ENCODE data around the gene MTPN.

Gene MTPN

GRCh38 chr7:136002802-136003201, 25.6 kb upstream of the MTPN start:
- ATAC-seq (replicated peaks; ENCODE audit: extremely low read depth, poor library complexity, severe bottlenecking), result no peak
- no peak for DNase-seq (ENCODE audit: low spot score in 2 of 2)
- no peaks in the 10 kb centered on the region for H3K4me1 Mint-ChIP-seq
- H3K9me3 Mint-ChIP-seq, result no peaks in the 10 kb centered on the region
- H3K36me3 Mint-ChIP-seq (ENCODE audit: insufficient read depth), result peaks cover 4% of the 10 kb centered on the region
- H3K27ac Mint-ChIP-seq (ENCODE audit: low read depth), result no peak overlapping the region
- no peak overlapping the region for H3K4me3 Mint-ChIP-seq
- H3K27me3 Mint-ChIP-seq, result no peaks in the 10 kb centered on the region

GRCh38 chr7:136000288-136000913, 23.2 kb upstream of the MTPN start:
- ATAC-seq (replicated peaks; ENCODE audit: extremely low read depth, poor library complexity, severe bottlenecking) (no peak), DNase-seq (ENCODE audit: low spot score in 2 of 2) (no peak)
- Mint-ChIP-seq H3K4me3 (no peak overlapping the region), H3K9me3 (no peaks in the 10 kb centered on the region), H3K4me1 (no peaks in the 10 kb centered on the region), H3K36me3 (ENCODE audit: insufficient read depth) (peaks cover 4% of the 10 kb centered on the region), H3K27me3 (no peaks in the 10 kb centered on the region), H3K27ac (ENCODE audit: low read depth) (no peak overlapping the region)

DNA sequence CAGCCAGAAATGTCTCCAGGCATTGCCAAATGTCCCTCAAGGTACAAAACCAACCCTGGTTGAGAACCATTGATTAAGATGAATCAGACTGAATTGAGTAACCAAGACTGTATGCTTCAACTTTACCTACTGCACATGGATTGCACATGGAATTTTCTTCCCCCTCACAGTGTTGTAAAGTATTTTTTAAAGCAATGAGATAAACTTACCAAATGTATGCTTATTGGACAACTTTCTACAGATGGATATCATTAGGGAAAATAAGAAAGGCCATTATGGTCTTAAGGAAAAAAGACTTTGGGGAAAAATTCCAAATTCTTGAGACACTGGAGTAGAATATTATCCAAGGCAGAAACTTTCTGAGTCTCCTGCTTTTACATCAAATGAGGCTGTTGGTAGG, 20.9 kb upstream of the MTPN start:
- H3K27me3 Mint-ChIP-seq, result no peaks in the 10 kb centered on the region
- DNase-seq (ENCODE audit: low spot score in 2 of 2) (no peak), ATAC-seq (replicated peaks; ENCODE audit: extremely low read depth, poor library complexity, severe bottlenecking) (no peak)
- H3K4me3 Mint-ChIP-seq, result no peak overlapping the region
- no peaks in the 10 kb centered on the region for H3K9me3 Mint-ChIP-seq
- no peak overlapping the region for H3K27ac Mint-ChIP-seq (ENCODE audit: low read depth)
- H3K4me1 Mint-ChIP-seq, result peaks cover 20% of the 10 kb centered on the region
- H3K36me3 Mint-ChIP-seq (ENCODE audit: insufficient read depth), result peaks cover 7% of the 10 kb centered on the region

DNA sequence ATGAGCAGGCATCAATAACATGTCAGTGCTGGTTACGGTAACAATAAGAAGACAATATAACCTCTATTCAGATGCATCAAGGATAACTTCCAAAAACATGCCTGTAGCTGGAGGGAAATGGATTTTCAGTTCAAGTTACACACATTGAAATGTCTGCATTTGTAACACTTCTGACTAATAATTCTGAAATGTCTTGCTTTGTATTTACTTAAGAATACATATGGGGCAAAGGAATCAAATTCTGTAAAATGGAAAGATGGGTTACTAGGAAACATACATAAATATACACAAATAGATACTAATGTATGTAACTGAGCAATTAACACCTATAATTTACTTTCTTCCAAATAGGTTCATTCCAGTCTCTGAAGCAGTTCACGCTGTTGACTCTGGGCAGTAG, 18.6 kb upstream of the MTPN start:
- Mint-ChIP-seq H3K4me1 (peaks cover 22% of the 10 kb centered on the region), H3K36me3 (ENCODE audit: insufficient read depth) (peaks cover 5% of the 10 kb centered on the region), H3K9me3 (no peaks in the 10 kb centered on the region), H3K27ac (ENCODE audit: low read depth) (no peak overlapping the region), H3K27me3 (no peaks in the 10 kb centered on the region), H3K4me3 (no peak overlapping the region)
- DNase-seq (ENCODE audit: low spot score in 2 of 2) (no peak), ATAC-seq (replicated peaks; ENCODE audit: extremely low read depth, poor library complexity, severe bottlenecking) (no peak)

GRCh38 chr7:135994466-135995205, 17.5 kb upstream of the MTPN start:
- ATAC-seq (replicated peaks; ENCODE audit: extremely low read depth, poor library complexity, severe bottlenecking) (no peak), DNase-seq (ENCODE audit: low spot score in 2 of 2) (no peak)
- no peaks in the 10 kb centered on the region for H3K9me3 Mint-ChIP-seq
- peaks cover 22% of the 10 kb centered on the region for H3K4me1 Mint-ChIP-seq
- peak overlapping the region; percentile 58 for H3K4me3 Mint-ChIP-seq
- H3K27ac Mint-ChIP-seq (ENCODE audit: low read depth), result peak overlapping the region; percentile 86
- H3K27me3 Mint-ChIP-seq, result no peaks in the 10 kb centered on the region
- peaks cover 5% of the 10 kb centered on the region for H3K36me3 Mint-ChIP-seq (ENCODE audit: insufficient read depth)

DNA sequence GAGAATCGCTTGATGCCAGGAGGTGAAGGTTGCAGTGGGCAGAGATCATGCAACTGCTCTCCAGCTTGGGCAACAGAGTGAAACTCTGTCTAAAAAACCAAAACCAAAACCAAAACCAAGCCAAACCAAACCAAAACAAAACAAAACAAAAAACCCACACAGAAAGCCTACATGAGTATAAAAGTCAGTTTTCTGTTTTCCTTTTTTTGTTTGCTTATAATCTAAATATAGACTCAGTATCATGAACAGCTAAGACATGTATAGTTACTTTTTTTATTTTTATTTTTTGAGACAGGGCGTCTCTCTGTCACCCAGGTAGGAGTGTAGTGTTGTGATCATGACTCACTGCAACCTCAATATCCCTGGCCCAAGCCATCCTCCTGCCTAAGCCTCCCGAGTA, 16.8 kb upstream of the MTPN start:
- H3K9me3 Mint-ChIP-seq, result no peaks in the 10 kb centered on the region
- peak overlapping the region; percentile 58 for H3K4me3 Mint-ChIP-seq
- H3K4me1 Mint-ChIP-seq, result peaks cover 22% of the 10 kb centered on the region
- H3K36me3 Mint-ChIP-seq (ENCODE audit: insufficient read depth), result peaks cover 9% of the 10 kb centered on the region
- H3K27me3 Mint-ChIP-seq, result no peaks in the 10 kb centered on the region
- ATAC-seq (replicated peaks; ENCODE audit: extremely low read depth, poor library complexity, severe bottlenecking) (peak; percentile 72), DNase-seq (ENCODE audit: low spot score in 2 of 2) (no peak)
- peak overlapping the region; percentile 86 for H3K27ac Mint-ChIP-seq (ENCODE audit: low read depth)

- DNase-seq (ENCODE audit: low spot score in 2 of 2), result no peak
- no peak overlapping the region for H3K27ac Mint-ChIP-seq (ENCODE audit: low read depth)
- peaks cover 28% of the 10 kb centered on the region for H3K4me1 Mint-ChIP-seq
- H3K4me3 Mint-ChIP-seq, result no peak overlapping the region
- no peak for ATAC-seq (replicated peaks; ENCODE audit: extremely low read depth, poor library complexity, severe bottlenecking)
- no peaks in the 10 kb centered on the region for H3K27me3 Mint-ChIP-seq
- no peaks in the 10 kb centered on the region for H3K9me3 Mint-ChIP-seq
- H3K36me3 Mint-ChIP-seq (ENCODE audit: insufficient read depth), result peaks cover 8% of the 10 kb centered on the region
These were observed 14.7 kb upstream of the MTPN start for GRCh38 chr7:135991906-135992305.

DNA sequence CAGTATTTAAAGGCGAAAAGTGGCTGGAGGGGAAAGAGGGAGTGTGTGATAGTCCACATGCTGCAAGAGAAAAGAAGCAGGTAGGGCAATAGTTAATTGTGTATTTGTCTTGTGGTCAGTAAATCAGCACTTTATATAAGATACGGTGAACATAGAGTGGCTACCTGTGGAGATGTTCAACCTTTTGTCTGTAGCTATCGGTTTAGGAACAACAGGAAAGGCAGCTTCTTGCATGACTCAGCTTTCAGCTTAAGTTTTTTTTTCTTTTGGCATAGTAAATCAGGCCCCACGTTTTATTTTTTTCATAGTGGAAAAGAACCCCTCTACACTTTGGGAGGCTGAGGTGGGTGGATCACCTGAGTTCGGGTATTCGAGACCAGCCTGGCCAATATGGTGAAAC, 14.2 kb upstream of the MTPN start:
- H3K4me1 Mint-ChIP-seq, result peaks cover 28% of the 10 kb centered on the region
- ATAC-seq (replicated peaks; ENCODE audit: extremely low read depth, poor library complexity, severe bottlenecking), result no peak
- no peaks in the 10 kb centered on the region for H3K9me3 Mint-ChIP-seq
- peaks cover 8% of the 10 kb centered on the region for H3K36me3 Mint-ChIP-seq (ENCODE audit: insufficient read depth)
- H3K27me3 Mint-ChIP-seq, result no peaks in the 10 kb centered on the region
- H3K27ac Mint-ChIP-seq (ENCODE audit: low read depth), result no peak overlapping the region
- no peak for DNase-seq (ENCODE audit: low spot score in 2 of 2)
- H3K4me3 Mint-ChIP-seq, result no peak overlapping the region

DNA sequence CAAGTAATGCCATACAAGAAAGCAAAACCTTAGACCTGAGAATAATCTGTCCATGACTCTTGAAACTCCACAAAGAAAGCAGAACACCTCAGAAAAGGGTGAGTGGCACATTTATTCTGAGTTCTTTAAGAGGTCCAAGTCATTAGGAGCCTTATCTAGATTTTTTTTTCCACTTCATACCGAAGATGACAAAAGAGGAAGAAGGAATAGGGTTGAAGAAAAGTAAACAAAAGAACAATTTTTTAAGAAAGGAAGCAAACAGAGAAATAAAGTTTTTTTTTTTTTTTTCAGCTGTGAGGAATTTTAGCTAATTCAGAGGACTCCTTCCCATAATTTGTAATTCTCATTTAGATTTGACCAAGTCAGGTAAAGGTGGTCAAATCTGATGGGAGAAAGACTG, 13.1 kb upstream of the MTPN start:
- Mint-ChIP-seq H3K4me3 (no peak overlapping the region), H3K4me1 (peaks cover 28% of the 10 kb centered on the region), H3K27ac (ENCODE audit: low read depth) (no peak overlapping the region), H3K9me3 (no peaks in the 10 kb centered on the region), H3K27me3 (no peaks in the 10 kb centered on the region), H3K36me3 (ENCODE audit: insufficient read depth) (peaks cover 8% of the 10 kb centered on the region)
- DNase-seq (ENCODE audit: low spot score in 2 of 2) (no peak), ATAC-seq (replicated peaks; ENCODE audit: extremely low read depth, poor library complexity, severe bottlenecking) (no peak)

DNA sequence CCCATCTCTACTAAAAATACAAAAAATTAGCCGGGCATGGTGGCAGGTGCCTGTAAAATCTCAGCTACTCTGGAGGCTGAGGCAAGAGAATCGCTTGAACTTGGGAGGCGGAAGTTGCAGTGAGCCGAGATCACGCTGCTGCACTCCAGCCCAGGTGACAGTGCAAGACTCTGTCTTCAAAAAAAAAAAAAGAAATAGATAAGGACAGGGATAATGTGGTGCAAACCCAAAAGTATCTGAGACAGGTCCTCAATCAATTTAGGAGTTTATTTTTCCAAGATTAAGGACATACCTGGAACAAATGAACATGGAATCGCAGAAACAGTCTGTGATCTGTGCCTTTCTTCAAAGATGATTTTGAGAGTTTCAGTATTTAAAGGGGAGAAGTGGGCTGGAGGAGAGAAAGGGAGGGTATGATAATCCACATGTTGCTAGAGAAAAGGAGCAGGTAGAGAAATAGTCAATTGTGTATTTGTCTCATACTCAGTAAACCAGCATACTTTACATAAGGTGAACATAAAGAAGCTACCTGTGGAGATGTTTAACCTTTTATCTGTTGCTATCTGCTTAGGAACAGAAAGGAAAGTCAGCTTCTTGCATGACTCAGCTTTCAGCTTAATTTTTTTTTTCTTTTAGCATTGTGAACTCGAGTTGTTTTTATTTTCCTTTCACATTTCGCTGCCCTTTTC, 4.9 kb upstream of the MTPN start:
- no peak for DNase-seq (ENCODE audit: low spot score in 2 of 2)
- Mint-ChIP-seq H3K4me1 (peaks cover 51% of the 10 kb centered on the region), H3K27me3 (no peaks in the 10 kb centered on the region), H3K27ac (ENCODE audit: low read depth) (peak overlapping the region; percentile 89), H3K9me3 (no peaks in the 10 kb centered on the region), H3K36me3 (ENCODE audit: insufficient read depth) (peaks cover 12% of the 10 kb centered on the region), H3K4me3 (peak overlapping the region; percentile 80)
- no peak for ATAC-seq (replicated peaks; ENCODE audit: extremely low read depth, poor library complexity, severe bottlenecking)

GRCh38 chr7:135980665-135981180, 3.6 kb upstream of the MTPN start:
- peak overlapping the region; percentile 80 for H3K4me3 Mint-ChIP-seq
- peaks cover 56% of the 10 kb centered on the region for H3K4me1 Mint-ChIP-seq
- DNase-seq (ENCODE audit: low spot score in 2 of 2) (peak; percentile 28 to 65), ATAC-seq (replicated peaks; ENCODE audit: extremely low read depth, poor library complexity, severe bottlenecking) (peak; percentile 84)
- peak overlapping the region; percentile 89 for H3K27ac Mint-ChIP-seq (ENCODE audit: low read depth)
- no peaks in the 10 kb centered on the region for H3K27me3 Mint-ChIP-seq
- H3K9me3 Mint-ChIP-seq, result no peaks in the 10 kb centered on the region
- peaks cover 21% of the 10 kb centered on the region for H3K36me3 Mint-ChIP-seq (ENCODE audit: insufficient read depth)

GRCh38 chr7:135980012-135980551, 2.9 kb upstream of the MTPN start:
- DNase-seq (ENCODE audit: low spot score in 2 of 2), result no peak
- peaks cover 21% of the 10 kb centered on the region for H3K36me3 Mint-ChIP-seq (ENCODE audit: insufficient read depth)
- ATAC-seq (replicated peaks; ENCODE audit: extremely low read depth, poor library complexity, severe bottlenecking), result no peak
- peaks cover 60% of the 10 kb centered on the region for H3K4me1 Mint-ChIP-seq
- peak overlapping the region; percentile 89 for H3K27ac Mint-ChIP-seq (ENCODE audit: low read depth)
- peak overlapping the region; percentile 80 for H3K4me3 Mint-ChIP-seq
- H3K9me3 Mint-ChIP-seq, result no peaks in the 10 kb centered on the region
- H3K27me3 Mint-ChIP-seq, result no peaks in the 10 kb centered on the region

Data from central memory CD8-positive, alpha-beta T cell (primary cell).